Inferior parietal cortex (tissue), 1 donor: ENCODE measurements around the gene HOXD8.

Source experiments
- DNase-seq: peaks from one replicate; pipeline ENCODE4 v3.0.0-alpha.2; 2016; ENCODE audit errors: extremely low spot score

HOXD8 gene

DNA sequence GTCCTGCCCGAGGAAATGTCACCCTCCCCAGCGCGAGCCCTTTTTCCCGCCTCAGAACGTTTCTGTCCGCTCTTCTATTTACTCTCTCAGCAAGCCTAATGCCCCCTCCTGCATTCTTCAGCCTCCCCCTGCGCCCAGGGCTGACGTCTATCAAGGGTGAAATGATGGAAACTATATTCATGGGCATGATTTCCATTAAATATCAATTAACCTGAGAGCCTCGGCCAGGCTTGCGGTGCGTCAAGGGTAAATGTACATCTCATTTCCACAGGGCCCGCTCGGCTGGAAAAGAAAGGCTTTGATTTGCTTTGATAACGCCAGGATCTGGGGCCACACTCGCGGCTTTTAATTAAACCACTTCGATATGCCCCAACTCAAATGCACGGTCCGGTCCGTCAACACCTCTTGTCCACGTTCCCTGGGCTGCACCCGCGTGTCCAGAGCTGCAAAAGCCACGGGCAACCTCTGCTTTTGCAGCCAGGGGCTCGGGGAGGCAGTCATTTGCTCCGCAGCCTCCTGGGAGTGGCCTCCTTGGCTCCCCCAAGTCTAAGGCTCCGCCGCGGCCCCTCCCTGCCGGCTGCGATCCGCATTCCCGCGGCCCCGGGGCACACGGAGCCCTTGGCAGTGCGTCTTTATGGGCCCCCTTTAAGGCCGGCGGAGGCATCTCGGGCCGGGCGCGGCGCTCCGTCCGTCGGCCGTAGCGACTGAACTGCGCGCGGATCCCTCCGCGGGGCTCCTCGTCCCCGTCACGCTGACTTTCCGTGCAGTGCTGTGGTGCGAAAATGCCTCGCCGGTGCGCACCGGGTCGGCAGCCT, at the start of gene HOXD8:
TSS of gene HOXD8 (plus strand) at position 724 of the 815 bp plus-strand sequence. CDS start 662 bp downstream, outside the sequence.
- DNase-seq, result no peak

DNA sequence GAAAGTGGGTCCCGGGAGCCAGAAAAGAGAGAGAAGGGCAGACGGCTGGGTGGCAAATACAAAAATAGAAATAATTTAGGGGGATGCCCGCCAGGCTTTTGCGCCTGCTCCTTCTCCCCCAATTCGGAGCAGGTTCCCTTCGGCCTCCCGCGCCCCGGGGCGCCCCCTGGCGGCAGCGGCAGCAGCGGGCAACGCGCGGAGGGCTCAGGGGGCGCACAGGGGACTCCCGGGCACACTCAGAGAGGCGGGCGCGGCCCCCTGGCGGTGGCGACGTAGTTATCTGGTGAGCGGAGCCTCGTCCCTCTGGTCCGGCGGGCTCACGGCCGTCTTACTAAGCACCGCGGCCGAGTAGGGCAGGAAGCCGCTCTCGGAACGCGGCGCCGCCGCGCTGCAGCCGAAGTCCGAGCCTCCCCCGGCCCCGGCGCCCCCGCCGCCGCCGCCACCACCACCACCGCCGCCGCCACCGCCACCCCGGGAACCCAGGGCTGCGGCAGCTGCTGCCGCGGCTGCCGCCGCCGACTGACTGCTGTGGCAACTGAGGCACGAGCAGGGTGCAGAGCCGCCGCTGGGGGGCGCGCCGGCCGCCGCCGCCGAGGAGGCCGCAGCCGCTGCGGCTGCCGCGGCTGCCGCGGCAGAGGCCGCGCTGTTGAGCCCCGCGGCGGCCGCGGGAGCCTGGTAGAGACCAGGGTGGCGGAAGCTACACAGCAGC, 49.5 kb upstream of the HOXD8 start:
- DNase-seq, result no peak

DNA sequence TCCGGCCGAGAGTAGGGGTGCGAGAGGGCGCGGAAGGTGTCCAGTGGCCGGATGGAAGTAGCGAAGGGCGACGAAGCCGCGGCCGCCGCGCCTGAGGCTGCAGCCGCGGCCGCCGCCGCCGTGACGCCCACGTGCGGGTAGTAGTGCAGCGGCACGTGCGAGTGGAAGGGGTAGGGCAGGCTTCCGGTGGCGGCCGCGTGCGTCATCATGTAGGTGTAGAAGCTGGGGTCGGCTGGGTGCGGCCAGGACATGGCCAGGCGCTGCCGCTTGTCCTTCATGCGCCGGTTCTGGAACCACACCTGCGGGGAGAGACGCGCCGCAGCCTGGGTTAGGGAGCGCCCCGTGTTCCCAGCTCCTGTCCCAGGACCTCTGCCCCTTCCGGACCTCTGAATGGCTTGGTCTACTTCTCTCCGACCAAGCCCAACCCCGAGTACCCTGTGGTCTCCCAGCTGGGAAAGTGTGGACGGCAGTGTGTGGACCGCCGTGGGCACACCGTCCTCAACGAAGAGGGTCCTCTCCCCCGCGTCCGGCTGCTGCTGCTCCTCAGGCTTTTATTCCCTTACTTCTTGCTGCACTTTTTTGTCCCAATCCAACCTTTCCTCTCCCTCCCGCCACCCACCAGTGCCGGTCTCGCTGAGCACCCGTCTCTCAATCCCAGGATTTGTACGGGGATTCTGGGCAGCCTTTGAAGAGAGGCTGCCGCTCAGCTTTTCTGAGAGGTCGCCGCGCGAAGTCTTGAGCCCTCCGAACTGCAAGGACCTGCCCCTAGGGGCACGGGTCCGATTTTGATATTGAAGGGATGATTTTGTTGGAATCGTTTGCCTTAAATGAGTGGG, 48.7 kb upstream of the HOXD8 start:
- no peak for DNase-seq

- no peak for DNase-seq
These were observed 48.1 kb upstream of the HOXD8 start for GRCh38 chr2:176081376-176081836.

DNA sequence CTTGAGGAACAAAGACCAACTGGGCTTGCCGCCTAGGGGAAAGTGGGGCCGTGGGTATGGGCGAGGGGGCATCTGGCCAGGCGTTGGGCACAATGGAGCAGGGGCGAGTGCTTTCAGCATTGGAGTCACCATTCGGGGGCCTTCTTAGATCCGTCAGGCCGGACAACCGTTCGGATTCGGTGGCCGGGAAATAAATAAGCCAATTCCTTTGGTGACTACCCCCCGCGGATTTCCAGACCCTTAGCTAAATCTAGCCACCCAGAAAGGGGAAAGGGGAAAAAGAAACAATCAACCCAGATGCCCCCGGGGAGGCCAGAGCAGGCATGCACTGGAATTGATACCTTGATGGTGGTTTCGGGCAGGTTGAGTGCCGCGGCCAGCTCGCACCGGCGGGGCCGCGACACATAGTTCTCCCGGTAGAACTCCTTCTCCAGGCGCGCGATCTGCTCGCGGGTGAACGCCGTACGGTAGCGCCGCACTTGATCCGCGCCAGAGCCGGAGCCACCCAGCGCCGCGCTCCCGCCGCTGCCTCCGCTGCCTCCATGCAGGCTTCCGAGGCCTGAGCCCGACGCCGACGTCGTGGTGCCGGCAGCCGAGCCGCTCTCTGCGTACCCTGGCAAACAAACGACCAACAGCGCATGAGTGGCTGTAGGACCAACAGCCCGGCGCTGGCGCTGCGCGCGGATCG, 47.5 kb upstream of the HOXD8 start:
- DNase-seq, result no peak

GRCh38 chr2:176082525-176082823, 47.0 kb upstream of the HOXD8 start:
- DNase-seq, result no peak

GRCh38 chr2:176082824-176083751, 46.4 kb upstream of the HOXD8 start:
- no peak for DNase-seq

DNA sequence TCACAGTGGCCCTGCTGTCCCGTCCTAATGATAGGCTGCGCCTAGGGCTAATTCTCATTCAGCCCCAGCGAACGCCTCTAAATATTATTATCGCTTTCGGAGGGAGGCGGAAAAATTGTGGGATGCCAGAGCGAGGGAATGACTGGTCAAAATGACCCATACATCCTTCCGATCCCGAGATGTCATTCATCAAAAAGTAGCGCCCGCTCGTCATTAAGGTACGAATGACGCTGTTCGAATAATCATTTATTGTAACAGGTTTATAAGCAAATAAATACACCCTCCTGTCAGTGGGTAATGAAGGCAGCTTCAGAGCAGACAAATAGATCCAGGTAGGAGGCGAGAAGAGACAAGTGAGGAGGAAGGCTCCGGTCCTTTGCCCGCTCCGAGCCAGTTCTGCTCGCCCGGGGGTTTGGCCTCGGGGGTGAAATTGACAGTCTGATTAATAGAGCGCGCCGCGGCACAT, 45.7 kb upstream of the HOXD8 start, which contains the start of gene EVX2:
TSS of gene EVX2 (minus strand) at position 167 of the 466 bp plus-strand sequence. CDS start 186 bp downstream, outside the sequence.
- DNase-seq, result no peak

- DNase-seq, result no peak
These were observed 44.8 kb upstream of the HOXD8 start for GRCh38 chr2:176084611-176085119.

DNA sequence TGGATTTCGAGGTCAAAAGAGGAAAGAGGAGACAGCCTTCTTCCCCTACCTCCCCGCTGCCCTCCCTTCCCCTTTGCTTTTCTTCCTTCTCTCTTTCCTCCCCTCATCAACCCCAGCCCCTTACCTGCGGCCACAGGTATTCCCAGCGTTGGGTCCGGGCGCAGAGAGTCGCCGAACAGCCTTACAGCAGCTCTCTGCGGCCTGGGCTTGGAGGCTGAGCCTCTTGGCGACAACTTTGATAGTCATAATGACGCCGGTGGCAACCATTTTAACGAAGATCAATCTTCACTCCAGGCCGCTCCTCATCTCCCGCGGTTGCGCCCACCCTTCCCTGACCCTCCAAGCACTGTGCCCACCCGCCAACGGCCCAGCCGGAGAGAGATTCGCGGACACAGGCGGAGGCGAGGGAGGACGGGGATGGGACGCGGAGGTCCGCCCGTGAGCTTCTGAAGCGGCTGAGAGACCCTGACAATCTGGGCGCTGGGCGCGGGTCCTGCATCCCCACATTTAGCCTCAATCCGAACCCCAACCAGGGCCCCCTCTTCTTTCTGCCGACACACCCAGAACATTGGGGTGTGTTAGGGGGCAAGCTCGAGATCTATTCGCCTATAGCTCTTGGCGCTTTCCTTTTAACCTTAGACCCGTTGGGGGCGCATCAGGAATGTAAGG, 44.3 kb upstream of the HOXD8 start:
- no peak for DNase-seq

GRCh38 chr2:176085861-176086771, 43.4 kb upstream of the HOXD8 start:
- peak; percentile 50 for DNase-seq

GRCh38 chr2:176087330-176088047, 42.0 kb upstream of the HOXD8 start:
- no peak for DNase-seq

DNA sequence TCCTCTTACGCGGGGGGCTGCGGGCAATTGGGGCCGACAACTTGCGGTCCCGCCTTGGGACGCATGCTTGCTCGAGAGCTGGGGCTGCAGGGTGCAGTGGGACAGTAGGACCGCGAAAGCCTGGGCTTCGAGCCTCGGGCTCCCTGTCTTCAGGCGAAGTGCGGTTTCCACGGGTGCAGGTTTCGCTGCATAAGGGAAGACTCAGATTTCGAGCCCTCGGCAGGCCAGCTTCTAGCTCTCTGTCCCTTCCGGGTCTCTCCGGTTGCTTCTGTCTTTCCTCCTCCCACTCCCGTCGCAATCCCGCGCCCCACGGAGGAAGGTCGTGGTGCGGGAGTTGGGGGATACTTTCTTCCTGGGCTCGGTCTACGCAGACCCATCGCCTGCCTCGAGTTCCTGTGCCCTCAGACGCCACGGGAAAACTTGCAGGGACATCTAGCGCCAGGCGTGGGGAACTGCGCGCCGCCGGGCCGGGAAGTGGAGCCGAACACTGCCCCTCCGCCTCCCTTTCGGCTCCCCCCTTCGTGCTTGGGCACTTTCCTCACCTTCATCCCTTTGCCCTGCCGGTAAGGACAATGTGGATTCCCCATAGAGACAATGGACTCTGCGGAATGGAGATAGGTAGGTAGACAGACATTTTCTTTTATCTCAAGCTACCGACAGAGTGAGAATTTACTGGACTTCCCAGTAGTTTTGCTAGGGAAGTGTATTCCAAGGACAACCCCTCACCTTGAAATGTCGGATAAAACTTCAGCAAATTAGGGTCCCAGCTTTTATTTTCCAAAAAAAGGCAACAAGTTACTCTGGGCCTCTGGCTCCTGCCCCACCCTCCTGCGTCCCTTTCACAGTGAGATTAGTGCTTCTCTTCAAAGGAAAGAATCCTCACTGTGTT, 41.2 kb upstream of the HOXD8 start:
- no peak for DNase-seq

DNA sequence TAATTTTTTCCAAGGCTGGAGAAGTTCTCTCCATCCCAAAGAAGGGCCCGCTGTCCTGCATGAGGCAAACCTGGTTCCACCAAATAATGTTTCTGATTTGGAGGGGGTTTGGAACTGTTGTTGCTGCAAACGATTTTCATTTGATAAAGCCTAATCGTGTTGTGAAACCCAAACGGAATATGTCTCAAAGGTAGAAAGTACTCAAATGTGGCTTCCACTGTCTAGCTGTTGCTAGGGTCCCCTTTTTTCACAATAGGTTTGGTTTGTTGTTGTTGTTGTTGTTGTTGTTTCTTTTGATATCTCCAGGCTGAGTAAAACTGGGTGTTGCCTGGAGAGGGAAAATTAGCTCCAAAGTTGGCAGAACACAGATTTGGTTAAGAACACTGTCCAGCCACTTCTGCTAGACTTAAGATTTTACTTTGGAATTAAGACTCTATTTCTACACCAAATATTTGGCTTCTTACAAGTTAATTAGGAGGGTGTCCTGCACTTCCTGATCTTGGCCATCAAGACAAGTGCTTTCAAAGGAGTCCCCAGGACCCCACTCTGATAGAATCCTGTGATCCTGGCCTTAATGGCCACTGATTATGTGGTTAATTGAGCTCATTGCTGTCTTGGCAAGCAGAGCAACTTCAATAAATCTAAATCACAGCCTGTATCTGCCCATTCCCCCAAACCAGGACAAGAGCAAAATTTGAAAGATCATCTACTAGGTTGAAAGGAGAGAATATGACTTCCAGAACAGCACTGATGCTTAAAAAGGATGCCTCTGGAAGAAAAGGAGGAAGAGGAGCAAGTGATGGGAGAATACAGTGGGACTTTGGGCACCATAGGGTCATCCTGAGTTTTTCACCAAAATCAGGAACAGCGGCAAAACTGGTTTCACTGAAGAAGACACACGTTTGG, 40.3 kb upstream of the HOXD8 start:
- DNase-seq, result no peak

GRCh38 chr2:176089843-176090395, 39.6 kb upstream of the HOXD8 start:
- DNase-seq, result no peak
